ENCODE measurements around the gene MEIS2.

MEIS2 gene

DNA sequence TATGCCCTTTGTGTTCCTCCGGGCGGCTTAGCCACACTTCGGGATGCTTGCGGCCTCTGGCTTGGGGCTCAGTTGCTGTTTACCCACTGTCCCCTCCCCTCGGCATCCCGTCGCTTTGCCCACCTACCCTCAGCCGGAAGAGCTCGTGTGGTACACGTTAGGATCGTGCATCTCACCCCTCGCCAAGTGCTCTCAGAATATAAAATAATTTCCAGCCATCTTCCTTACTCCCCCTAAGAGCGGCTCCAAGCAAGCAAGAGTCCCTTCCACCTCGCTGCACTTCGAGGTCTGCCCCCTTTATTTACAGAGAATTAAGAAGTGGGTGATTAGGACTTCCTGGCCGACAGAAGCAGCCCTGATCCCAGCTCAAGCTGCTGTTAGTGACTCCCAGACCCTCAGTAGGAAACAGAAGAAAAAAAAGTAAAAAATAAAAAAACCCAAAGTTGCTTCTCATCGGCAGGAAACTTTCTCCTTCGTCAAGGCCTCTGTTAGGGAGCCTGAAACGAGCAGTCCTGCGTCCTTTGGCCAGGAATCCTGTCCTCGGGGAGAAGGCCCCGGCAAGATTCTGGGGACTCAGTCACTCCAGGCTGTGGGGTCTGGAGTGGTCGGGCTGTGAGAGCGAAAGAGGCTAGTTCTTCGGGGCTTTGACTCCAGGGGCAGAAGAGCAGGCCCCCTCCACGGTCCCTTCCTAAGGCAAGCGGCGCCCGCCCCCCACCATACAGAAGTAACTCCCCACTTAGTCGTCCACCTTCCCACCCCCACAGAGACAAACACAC lies 3.0 kb downstream of the MEIS2 start:
- no peak for DNase-seq

DNA sequence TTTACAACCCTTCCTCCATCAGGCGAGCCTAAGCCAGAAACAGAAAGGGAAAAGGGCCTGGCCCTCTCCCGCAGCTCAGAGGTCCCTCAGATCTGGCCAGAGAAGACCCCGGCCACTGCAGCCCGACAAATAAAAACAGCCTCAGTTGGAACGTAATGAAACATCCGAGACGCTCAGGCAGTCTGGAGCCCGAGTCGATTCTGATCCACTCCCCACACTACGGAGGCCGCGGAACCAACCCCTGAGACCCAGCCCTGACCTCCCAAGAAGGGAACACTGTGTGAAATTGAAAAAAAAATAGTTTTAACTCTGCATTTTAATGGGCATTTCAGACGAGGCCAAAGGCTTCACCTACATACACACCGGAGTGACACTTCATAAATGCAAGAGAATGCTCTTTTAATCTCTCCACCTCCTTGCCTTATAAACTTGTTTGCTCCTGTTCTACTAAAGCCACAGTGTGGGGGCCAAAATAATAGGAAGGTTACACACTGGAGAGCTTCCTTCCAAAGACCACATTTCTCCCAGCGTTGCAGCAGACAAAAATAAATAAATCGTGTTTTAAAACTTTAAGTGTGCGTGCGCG lies 3.7 kb downstream of the MEIS2 start:
- no peak for DNase-seq

DNA sequence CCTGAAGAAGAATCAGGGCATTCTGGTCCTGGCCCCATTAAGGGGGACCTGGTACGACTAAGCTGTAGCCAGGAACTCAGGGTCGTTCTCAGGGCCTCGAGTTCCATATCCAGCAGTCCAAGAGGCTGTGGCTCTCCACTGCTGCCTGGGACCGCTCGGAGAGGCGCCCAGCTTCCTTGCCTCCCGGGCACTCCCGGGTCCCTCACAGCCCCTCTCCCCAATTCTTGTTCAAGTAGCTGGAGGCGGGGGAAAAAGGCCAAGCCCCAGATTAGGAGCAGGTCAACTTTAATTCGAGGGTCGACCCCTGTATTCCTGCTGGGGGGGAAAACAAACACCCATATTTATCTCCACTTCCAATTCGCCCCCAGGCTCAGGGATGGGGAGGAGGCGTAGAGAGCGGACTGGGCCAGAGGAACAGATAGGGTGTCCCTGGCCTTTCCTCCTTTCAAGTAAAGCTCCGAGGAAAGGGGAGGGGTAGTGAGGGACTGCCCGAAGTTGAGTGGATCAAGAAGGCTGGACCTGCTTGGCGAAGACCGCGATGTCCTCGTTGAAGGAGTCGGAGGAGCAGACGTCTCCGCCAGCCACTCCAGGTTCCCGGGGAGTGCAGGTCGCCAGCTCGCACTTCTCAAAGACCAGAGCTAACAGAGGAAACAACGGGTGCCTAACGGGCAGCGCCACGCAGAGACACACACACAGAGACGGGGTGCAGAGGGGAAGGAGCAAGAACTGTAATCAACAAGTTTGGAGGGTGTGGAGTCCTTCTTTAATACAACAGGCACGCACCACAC lies 4.4 kb downstream of the MEIS2 start:
- DNase-seq: no peak

DNA sequence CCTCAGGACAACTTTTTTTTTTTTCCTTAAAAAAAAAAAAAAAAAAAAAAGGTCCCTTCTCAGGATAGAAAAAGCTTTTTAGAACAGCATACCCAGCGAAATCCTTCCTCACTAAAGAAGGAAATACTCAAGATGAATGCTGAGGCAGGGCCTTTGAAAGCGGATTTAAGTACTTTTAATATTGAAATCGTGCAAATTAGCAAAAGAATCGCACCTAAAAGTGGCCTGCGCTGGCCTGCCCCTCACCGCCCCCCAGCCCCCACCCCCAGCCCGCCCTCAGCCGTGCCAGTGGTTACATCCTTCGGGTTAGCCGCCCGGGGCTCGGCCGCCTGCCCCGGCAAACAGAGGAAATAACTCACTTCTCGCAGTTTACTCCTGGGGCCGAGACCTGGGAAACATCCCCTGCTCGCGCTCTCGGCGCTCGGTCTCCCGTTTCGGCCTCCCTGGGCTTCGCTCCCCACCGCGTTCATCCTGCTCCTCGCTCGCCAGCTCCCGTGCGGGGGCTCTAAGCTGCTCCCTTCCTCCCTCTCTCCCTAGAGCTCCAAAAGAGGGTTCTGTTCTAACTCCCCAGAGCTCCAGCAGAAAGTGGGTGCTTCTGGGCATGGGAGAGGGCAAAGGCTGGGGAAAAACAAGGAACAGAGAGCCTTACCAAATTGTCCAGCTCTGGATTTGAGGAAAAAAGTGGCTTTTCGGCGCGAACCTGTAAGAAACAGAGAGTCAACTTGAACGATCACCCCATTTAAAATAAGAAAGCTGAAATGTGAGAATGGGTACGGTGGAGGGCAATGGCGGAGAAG lies 5.2 kb downstream of the MEIS2 start:
- DNase-seq: no peak

DNA sequence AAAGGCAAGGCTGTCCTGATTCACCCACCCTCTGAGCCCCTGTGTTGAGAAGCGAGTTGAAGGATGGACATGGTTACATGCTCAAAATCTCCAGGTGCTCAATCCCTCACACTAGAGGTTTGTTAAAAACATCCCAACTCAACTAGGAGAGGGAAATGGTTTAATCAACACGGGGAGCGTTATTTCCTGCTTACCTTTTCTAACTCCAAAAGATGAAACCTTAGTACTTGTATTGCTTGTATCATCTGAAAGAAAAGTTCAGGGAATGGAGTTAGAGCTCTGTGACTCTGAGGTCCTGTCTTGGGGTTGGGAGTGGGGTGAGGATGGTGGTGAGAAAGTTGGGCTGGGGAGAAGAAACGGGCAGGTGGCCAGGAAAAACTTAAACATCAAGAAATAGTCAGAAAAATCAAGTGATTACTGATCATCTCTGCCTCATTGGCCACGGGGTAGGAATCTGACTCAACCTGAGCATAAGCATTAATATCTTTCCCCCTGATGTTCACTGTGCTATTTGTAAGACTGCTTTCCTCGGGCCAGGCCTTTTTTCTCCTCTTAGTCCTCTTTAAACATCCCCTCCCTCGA lies 5.9 kb downstream of the MEIS2 start:
- no peak for DNase-seq

DNA sequence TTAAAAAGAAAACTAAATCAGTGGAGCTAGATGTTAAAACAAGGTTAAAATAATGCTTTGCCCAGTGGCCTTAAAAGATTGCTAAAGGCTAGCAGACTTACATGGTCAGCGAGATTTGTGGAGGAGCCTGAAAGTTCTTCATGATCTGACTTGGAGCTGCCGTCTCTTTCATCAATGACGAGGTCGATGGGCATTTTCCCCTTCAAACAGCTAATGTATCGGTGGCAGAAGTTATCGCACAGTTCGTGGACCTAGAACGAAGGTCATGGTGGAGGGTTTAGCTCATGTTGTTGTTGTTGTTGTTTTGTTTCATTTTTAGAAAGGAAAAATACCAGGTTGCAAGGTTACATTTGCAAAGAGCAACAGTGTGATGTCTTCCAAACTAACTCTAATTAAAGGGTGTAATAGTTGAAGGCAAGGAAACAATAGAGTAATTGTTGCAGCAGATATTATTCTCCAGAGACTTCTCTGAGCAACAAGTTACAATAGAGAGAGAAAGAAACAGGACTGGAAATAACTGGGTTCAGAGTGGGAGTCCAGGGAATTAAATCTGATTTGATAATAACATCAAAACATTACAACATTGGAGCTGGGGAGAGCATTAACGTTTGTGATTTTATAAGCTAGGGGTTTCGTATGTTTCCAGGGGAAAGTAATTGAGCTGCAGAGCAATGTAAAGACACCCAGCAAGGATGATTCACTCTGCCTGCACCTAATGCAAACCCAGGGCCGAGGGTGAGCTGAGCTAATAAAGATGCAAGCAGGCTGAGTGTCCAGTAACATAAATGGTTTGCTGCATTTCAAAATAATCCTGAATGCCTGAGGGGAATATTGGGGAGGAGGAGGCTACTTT lies 6.6 kb downstream of the MEIS2 start:
- DNase-seq: no peak

DNA sequence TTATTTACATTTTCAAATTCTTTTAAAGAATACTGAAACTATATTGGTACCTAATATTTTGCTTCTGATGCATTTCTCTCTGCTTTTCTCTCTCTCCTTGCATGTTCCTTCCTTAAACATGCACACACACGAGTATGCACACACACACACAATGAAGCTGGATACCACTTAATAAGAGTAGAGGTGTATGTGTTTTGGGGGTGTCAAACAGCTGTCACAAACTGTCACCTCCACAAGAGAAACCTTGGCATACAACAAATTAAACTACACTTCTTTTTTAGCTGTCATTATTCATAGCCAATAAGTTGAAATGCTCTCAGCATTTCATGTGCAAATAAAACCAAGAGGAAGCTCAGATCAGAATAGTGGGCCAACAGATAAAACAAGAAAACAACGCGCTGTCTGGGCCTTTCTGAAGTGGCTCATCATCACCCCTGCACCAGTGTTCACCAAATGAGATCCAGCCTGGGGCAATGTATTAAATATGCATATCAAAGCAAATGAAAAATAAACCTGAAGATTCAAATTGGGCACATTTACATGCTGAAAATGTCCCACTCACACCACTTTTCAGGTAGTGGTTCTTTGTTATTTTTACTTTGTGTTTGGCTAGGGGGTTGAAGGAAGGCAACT lies 9.7 kb downstream of the MEIS2 start:
- no peak for DNase-seq

DNA sequence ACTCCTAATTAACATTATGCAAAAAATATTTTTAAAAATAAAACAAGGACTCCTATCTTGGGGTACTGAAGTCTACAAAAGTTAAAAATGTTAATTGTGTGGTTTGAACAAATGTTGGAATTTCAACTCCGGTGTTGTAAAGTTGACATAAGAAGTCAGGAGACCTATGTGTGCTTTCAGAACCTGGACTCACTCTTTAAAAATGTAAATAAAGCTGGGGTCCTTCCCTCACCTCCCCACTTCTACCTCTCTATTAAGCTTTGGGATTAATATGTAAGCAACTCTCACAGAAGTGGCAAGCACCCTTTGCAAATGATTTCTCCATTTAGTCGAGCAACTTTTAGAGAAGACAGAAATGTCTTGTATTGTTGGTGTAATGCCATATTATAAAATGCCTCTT lies 11.9 kb downstream of the MEIS2 start:
- no peak for DNase-seq

DNA sequence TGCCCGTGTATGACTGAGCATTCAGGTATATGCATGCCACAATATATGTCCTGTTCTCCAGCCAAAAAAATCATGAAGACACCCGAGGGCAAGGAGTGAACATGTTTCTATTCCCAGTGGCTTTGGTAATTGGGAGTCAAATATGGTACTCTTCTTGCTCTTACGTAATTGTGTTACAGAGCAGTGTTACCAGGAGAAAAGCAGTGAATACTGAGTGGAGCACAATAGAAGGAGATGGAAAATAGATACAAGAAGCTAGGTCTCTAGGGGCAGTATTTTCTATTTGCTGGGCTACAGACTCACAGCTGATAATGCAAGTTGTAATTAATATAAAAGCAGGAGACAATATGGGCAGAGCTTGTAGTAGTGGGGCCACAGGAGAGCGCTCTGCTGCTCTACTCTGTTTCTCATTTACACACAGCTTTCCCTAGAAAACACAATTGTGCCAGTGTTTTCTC lies 13.2 kb downstream of the MEIS2 start:
- no peak for DNase-seq

DNA sequence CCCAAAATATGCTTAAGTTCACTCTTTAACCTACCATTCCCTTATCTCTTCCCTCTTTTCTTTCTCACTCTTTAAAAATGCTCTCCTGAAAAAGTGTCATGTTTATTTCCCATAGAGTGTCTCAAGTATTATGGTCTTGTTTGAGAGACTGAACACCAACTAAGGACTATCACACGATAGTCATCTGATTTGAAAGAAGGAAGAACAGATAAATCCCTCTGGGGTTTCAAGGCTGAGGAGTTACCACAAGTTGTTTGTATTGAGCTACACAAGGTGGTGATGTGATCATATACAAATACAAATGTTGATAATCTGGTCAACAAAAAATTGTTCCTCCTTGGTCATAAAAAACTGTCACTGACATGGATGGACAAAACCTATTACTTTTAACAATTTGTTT lies 13.8 kb downstream of the MEIS2 start:
- no peak for DNase-seq

DNA sequence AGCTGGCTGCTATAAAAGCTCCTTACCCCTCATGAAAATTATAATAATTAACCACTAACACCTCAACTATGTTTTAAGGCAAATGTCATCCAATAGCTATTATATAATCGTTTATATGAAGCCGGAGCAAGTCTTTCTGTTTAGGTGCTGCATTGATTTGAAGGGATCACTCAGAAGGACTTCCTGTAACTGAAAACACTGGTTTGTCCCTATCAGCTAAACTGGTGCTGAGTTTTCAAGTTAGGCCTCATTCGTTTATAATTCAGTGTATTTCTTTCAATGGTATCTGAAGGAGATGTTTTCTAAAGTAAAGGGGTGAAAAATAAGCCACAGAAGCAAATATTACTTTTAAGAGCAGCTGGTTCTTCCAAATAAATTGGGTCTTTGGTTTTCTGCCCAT lies 14.2 kb downstream of the MEIS2 start:
- no peak for DNase-seq

DNA sequence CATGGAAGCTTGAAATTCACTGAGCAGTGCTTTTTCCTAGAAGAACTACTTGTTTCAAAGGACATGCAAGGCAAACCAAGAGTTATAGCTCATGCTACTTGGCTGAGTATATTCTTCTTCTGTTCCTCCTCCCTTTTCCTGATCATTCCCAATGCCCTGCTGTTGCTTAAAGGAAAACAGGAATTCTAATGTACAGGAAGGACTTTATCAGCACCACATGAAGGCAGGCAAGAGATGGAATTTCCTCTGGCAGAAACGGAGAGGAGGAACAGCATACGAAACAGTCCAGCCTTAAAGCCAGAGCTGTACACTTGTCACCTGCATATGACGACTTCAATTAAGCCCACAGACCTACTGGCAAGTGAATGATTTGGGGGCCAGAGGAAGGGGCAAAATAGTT lies 15.7 kb downstream of the MEIS2 start:
- no peak for DNase-seq

DNA sequence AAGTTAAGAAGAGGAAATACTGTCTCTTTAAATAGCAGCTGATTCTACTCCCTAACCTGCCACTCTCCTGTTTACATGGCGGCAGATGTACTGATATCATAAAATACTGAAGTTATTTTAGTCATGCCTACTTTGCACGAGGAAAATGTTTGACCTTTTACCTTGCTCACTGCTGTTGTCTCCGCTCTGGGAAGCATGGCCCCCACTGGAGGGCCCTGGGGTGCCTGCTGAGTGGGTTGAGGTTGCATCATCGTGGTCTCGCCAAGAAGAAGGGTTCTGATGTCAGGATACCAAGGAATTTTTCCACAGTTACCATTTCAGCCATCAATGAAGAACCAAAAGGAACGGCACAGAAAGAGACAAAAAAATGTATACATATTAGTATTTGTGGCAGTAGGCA lies 16.7 kb downstream of the MEIS2 start:
- DNase-seq: no peak

DNA sequence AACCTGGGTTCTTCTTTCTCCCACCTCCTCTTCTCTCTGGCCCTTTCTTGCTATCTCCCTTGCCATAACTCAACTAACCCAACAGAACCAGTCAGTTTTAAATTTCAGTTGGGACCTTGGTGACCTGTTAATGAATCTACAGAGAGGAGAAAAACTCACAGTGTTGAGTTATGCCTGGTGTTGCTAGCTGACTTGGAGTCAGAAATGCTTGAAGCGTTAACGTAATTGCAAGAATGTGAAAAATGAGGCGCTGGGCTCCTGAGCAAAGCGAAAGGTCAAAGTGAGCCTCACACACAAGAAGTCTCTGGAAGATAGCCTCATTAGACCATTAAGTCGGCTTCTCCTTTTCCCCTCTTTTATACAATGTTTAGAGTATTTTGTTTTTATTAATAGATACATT lies 18.4 kb downstream of the MEIS2 start:
- no peak for DNase-seq

DNA sequence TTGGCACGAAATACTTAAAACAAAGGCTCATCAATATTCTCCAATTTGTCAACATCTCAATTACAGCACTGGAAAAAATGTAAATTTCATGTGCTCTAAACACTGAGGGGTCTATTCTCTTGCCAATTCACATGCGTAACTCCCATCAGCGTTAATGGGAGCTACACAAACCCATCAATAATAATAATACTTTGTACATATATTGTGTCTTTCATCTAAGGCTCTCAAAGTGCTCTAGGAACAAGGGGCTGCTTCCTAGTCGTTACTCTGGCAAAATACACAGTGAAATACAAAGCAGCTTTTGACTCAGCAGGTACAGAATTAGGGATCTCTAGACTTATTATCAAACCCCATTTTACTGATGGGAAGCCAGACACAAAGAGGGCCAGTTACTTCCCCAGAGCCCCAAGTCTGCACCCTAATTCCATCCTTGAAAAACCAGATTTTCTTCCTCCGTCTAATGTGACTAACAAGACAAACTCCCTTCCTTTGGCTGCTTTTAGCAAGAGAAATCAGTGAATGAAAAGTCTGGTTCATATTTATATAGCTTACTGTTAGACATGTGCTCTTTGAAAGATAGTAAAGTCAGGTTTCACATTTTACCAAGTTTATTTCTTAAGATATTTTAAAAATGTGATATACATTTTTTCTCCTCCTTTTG lies 20.0 kb downstream of the MEIS2 start:
- no peak for DNase-seq

DNA sequence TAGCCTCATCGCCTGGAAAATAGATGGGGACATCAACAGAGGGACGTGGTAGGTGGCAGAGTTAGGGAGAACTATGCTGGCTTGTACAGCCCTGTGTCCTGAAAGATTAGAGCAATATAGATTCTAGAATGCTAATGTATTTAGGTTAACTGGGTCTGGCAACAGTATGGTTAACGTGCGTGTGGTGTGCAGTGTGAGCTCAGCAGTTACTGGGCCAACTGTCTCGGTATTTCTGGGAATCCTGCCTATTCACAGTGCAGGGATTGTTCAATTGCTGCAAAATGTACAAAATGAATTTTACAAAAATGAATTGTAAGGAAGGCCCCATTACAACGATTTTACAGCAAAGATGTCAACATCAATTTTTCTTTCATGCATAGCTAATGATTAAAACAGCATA lies 20.6 kb downstream of the MEIS2 start:
- no peak for DNase-seq

DNA sequence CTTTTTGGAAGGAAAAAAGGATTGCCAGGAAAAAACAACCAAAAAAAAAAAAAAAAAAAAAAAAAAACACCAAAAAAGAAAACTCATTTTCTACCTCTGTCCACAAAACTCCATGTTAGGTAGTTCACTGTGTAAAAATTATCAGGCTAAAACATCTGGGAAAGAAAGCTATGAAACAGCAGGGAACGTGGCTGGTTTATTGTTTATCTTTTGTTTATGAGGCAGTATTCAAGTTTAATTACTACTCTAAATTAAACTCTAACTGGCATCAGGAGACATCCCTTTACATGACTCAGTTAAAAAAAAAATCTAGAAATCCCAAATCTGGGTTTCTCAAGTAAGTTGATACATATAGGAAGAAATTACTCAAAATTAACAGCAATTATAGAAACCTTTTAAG lies 21.8 kb downstream of the MEIS2 start:
- DNase-seq: no peak

DNA sequence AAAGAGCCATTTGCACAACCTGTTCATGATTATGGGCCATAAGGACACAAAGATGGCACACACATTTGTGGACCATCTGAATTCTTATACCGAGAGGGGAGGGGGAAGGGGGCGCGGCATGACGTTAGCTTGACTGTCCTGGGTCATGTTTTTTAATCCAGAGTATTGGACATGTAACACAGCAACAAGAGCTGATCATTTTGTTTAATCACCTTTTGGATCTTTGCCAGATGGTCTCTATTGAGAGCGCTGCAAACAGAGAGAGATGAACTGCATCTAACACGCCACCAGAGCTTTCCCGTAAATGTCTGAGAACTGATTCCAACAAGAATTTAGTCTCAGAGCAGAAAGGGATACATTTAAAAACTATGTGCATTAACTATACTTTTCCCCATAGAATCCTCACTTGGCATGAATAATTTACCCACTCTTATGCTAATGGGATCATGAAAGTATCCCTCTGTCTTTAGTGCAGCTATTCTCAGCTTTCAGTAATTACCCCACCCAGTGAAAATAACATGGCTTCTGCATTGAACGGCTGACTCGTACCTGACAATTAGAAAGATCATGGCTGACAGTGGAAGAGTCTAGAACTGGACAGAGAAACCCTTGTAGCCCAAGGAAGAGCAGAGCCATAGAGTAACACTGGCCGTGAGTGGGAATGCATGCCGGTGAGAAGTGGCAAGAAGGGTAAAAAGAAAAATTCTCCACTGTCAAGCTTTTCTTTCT lies 22.6 kb downstream of the MEIS2 start:
- DNase-seq: no peak

DNA sequence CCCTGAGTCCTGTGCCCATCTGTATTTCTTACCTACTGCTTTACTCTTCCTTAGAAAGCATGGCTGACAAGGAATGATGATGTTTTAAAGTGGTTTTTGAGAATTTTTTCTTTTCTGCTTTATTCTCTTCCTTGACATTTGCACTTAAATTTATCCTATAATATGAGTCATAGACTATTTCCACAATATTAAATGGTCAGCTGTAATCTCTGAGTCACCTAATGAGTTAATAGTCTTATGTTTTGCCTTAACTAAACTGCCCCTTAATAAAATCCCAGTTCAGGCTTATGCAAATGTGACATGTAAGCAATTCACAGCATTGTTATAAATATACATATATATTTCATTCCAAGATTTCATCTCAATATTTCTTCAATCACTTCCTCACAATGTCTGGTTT lies 23.8 kb downstream of the MEIS2 start:
- no peak for DNase-seq

DNA sequence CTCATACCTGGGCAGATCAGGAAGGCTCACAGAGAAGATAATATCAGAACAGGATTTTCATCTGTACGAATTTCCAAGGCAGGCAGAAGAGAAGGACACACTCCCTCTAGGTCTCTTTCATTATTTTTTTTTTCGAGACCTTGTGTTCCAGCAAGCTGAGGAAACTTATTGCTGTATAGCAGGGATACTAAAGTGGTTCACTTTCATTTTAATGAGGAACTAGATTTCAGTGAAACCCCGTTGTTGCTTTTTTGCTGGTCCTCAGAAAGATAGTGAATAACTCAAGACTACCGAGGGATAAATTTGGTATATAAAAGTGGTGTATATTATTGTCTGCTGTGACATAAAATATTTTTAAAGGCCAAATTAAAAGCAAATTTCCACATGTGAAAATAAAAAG lies 24.6 kb downstream of the MEIS2 start:
- DNase-seq: no peak

Data from SHP77 (cell line).